ENCODE results near the gene NSUN5.
"Not testable (repeated sequence)": the region's sequence is repeated elsewhere in the genome, so short reads cannot be mapped to it uniquely, and the experiment has no call there.

Gene NSUN5

GRCh38 chr7:73277210-73277609, 31.4 kb downstream of the NSUN5 start:
- DNase-seq (ENCODE audit: low spot score) = not testable (repeated sequence)

GRCh38 chr7:73267813-73268212, 40.8 kb downstream of the NSUN5 start:
- not testable (repeated sequence) for DNase-seq (ENCODE audit: low spot score)

GRCh38 chr7:73266719-73267368, 41.8 kb downstream of the NSUN5 start:
- not testable (repeated sequence) for DNase-seq (ENCODE audit: low spot score)

GRCh38 chr7:73262416-73262815, 46.2 kb downstream of the NSUN5 start:
- not testable (repeated sequence) for DNase-seq (ENCODE audit: low spot score)

Data from SW480 (cell line).